SK-N-SH treated with all-trans-retinoic acid at 6 μM for 48 hours (cell line): ENCODE data around the gene TAS2R30.
"Not testable (repeated sequence)": the region's sequence is repeated elsewhere in the genome, so short reads cannot be mapped to it uniquely, and the experiment has no call there.

ENCODE experiments used
- ATAC-seq: fragments of 200-7000 bp; cut with Tn5 transposase; 3 replicates; pipeline ENCODE4 v1.9.1; 2020; ENCODE audit warnings: mild to moderate bottlenecking, moderate library complexity
- ARNTL ChIP-seq: fragments of 450-650 bp; formaldehyde crosslinking; IDR thresholded peaks from 2 replicates; pipeline ENCODE4 v1.5.0; 2020; ENCODE audit warnings: low read depth, mild to moderate bottlenecking, moderate library complexity, borderline replicate concordance
- BACH2 ChIP-seq: fragments of 250-450 bp; sonication (Bioruptor Pico); IDR thresholded peaks from 2 replicates; pipeline ENCODE4 v1.9.0; 2021; ENCODE audit warnings: mild to moderate bottlenecking, borderline replicate concordance
- CSDC2 ChIP-seq: fragments of 250-450 bp; sonication (Bioruptor Pico); IDR thresholded peaks from 2 replicates; pipeline ENCODE4 v1.5.0; 2020; ENCODE audit warnings: mild to moderate bottlenecking, moderate library complexity
- ESRRG ChIP-seq: fragments of 250-450 bp; sonication (Bioruptor Pico); IDR thresholded peaks from 2 replicates; pipeline ENCODE4 v1.6.1; 2021; ENCODE audit warnings: mild to moderate bottlenecking
- GLIS3 ChIP-seq: fragments of 250-450 bp; sonication (Bioruptor Pico); IDR thresholded peaks from 2 replicates; pipeline ENCODE4 v1.5.0; 2020; ENCODE audit warnings: mild to moderate bottlenecking, moderate library complexity
- ISL1 ChIP-seq: fragments of 250-450 bp; sonication (Bioruptor Pico); IDR thresholded peaks from 2 replicates; pipeline ENCODE4 v2.1.2; 2022; ENCODE audit warnings: mild to moderate bottlenecking, moderate library complexity
- OSR1 ChIP-seq: fragments of 250-450 bp; sonication (Bioruptor Pico); IDR thresholded peaks from 2 replicates; pipeline ENCODE4 v1.8.0; 2022; ENCODE audit warnings: moderate library complexity, mild to moderate bottlenecking, inconsistent platforms
- PATZ1 ChIP-seq: fragments of 250-450 bp; sonication (Bioruptor Pico); IDR thresholded peaks from 2 replicates; pipeline ENCODE4 v1.8.0; 2020; ENCODE audit warnings: mild to moderate bottlenecking, moderate library complexity, borderline replicate concordance
- POU6F1 ChIP-seq: fragments of 250-450 bp; sonication (Bioruptor Pico); IDR thresholded peaks from 2 replicates; pipeline ENCODE4 v1.8.0; 2021; ENCODE audit warnings: low read depth, mild to moderate bottlenecking, moderate library complexity, borderline replicate concordance
- PPARA ChIP-seq: fragments of 250-450 bp; sonication (Bioruptor Pico); IDR thresholded peaks from 2 replicates; pipeline ENCODE4 v1.5.0; 2020; ENCODE audit warnings: mild to moderate bottlenecking, borderline replicate concordance
- RARB ChIP-seq: fragments of 250-450 bp; sonication (Bioruptor Pico); IDR thresholded peaks from 2 replicates; pipeline ENCODE4 v1.8.0; 2021; ENCODE audit warnings: mild to moderate bottlenecking, moderate library complexity
- SNAI2 ChIP-seq: fragments of 250-450 bp; sonication (Bioruptor Pico); IDR thresholded peaks from 2 replicates; pipeline ENCODE4 v1.5.0; 2020; ENCODE audit warnings: mild to moderate bottlenecking, moderate library complexity
- TCF4 ChIP-seq: fragments of 250-450 bp; sonication (Bioruptor Pico); IDR thresholded peaks from 2 replicates; pipeline ENCODE4 v1.8.0; 2021; ENCODE audit warnings: mild to moderate bottlenecking, moderate library complexity, borderline replicate concordance
- TOX ChIP-seq: fragments of 250-450 bp; sonication (Bioruptor Pico); IDR thresholded peaks from 2 replicates; pipeline ENCODE4 v1.8.0; 2021; ENCODE audit warnings: mild to moderate bottlenecking, moderate library complexity, borderline replicate concordance
- ZC3H10 ChIP-seq: fragments of 250-450 bp; sonication (Bioruptor Pico); IDR thresholded peaks from 2 replicates; pipeline ENCODE4 v1.5.1; 2021; ENCODE audit warnings: mild to moderate bottlenecking, moderate library complexity
- ZFP3 ChIP-seq: fragments of 250-450 bp; sonication (Bioruptor Pico); IDR thresholded peaks from 2 replicates; pipeline ENCODE4 v1.5.0; 2020; ENCODE audit warnings: mild to moderate bottlenecking, moderate library complexity
- ZFP30 ChIP-seq: fragments of 450-650 bp; formaldehyde crosslinking; IDR thresholded peaks from 2 replicates; pipeline ENCODE4 v1.5.0; 2022; ENCODE audit warnings: mild to moderate bottlenecking, moderate library complexity
- ZNF565 ChIP-seq: fragments of 450-650 bp; formaldehyde crosslinking; conservative IDR thresholded peaks from 2 replicates; pipeline ENCODE4 v1.5.0; 2020; ENCODE audit warnings: low read depth, mild to moderate bottlenecking, moderate library complexity
- ZNF70 ChIP-seq: fragments of 450-650 bp; formaldehyde crosslinking; IDR thresholded peaks from 2 replicates; pipeline ENCODE4 v1.5.0; 2020; ENCODE audit warnings: mild to moderate bottlenecking, moderate library complexity
- ZNF8 ChIP-seq: fragments of 450-650 bp; formaldehyde crosslinking; IDR thresholded peaks from 2 replicates; pipeline ENCODE4 v1.5.0; 2020; ENCODE audit warnings: mild to moderate bottlenecking, moderate library complexity
- TF ChIP-seq, protein P1 (sequence below): fragments of 250-450 bp; sonication (Bioruptor Pico); IDR thresholded peaks from 2 replicates; pipeline ENCODE4 v1.5.1; 2021; ENCODE audit warnings: mild to moderate bottlenecking, moderate library complexity
- TF ChIP-seq, protein P2 (sequence below): fragments of 250-450 bp; sonication (Bioruptor Pico); IDR thresholded peaks from 2 replicates; pipeline ENCODE4 v1.5.1; 2020; ENCODE audit warnings: low read depth, mild to moderate bottlenecking, moderate library complexity

TAS2R30 gene

DNA sequence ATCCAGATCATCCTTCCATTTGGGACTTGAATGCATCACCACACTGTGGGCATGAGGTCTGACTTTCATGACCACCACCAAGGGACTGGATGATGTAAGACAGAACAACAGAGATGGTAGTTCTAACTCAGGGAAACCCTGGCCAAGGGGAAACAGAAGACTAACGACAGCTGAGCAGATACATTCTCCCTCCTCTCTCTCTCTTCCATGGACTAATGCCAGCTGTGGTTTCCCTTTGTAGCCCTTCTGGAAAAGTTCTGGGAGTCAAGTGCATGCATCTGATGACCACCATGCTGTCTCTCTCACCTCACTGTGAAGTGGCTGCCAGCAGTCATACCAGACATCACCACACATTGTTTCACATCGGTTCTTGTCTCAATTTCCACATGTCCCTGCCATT is 3.4 kb downstream of the TAS2R30 start:
- ATAC-seq, result no peak
- TF ChIP-seq ESRRG (no peak), SNAI2 (CRISPR knock-in tag) (no peak), ARNTL (CRISPR knock-in tag) (no peak), ZFP30 (no peak), ZNF70 (CRISPR knock-in tag) (no peak), ZNF565 (no peak), PATZ1 (CRISPR knock-in tag) (no peak), ZFP3 (CRISPR knock-in tag) (no peak), POU6F1 (no peak), ISL1 (CRISPR knock-in tag) (no peak), RARB (CRISPR knock-in tag) (no peak), OSR1 (CRISPR knock-in tag) (no peak), TCF4 (no peak), BACH2 (CRISPR knock-in tag) (no peak), CSDC2 (CRISPR knock-in tag) (no peak), TOX (CRISPR knock-in tag) (no peak)
- TF ChIP-seq, protein P1, sequence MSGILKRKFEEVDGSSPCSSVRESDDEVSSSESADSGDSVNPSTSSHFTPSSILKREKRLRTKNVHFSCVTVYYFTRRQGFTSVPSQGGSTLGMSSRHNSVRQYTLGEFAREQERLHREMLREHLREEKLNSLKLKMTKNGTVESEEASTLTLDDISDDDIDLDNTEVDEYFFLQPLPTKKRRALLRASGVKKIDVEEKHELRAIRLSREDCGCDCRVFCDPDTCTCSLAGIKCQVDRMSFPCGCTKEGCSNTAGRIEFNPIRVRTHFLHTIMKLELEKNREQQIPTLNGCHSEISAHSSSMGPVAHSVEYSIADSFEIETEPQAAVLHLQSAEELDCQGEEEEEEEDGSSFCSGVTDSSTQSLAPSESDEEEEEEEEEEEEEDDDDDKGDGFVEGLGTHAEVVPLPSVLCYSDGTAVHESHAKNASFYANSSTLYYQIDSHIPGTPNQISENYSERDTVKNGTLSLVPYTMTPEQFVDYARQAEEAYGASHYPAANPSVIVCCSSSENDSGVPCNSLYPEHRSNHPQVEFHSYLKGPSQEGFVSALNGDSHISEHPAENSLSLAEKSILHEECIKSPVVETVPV (CRISPR knock-in tag), result no peak

DNA sequence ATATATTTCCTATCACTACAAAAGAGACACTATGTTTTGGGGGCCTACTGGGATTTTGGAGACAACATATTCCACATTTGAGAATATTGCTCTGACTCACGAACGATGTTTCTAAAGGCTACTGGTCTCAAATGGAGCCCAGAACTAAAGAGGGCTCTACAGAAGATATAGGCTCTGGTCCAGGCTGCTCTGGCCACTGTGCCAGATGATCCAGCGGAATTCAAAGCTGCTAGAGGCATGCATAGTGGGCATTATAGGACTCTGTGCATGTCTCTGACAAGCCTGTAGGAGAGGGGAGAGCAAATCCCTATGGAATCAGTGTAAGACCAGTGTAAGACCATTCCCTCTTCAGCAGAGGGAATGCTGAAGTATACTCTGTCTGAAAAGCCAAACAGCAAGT is 4.1 kb downstream of the TAS2R30 start:
- TF ChIP-seq ZFP3 (CRISPR knock-in tag), result no peak
- TF ChIP-seq BACH2 (CRISPR knock-in tag), result no peak
- TF ChIP-seq PATZ1 (CRISPR knock-in tag), result no peak
- TF ChIP-seq GLIS3 (CRISPR knock-in tag), result no peak
- TF ChIP-seq, protein P2, sequence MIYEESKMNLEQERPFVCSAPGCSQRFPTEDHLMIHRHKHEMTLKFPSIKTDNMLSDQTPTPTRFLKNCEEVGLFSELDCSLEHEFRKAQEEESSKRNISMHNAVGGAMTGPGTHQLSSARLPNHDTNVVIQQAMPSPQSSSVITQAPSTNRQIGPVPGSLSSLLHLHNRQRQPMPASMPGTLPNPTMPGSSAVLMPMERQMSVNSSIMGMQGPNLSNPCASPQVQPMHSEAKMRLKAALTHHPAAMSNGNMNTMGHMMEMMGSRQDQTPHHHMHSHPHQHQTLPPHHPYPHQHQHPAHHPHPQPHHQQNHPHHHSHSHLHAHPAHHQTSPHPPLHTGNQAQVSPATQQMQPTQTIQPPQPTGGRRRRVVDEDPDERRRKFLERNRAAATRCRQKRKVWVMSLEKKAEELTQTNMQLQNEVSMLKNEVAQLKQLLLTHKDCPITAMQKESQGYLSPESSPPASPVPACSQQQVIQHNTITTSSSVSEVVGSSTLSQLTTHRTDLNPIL, result no peak
- TF ChIP-seq CSDC2 (CRISPR knock-in tag), result no peak
- TF ChIP-seq ZNF565, result no peak
- TF ChIP-seq PPARA (CRISPR knock-in tag), result no peak
- TF ChIP-seq ZNF70 (CRISPR knock-in tag), result no peak
- TF ChIP-seq ZC3H10 (CRISPR knock-in tag), result no peak
- no peak for TF ChIP-seq ZNF8 (CRISPR knock-in tag)
- no peak for TF ChIP-seq ZFP30
- ATAC-seq, result no peak

- ATAC-seq, result not testable (repeated sequence)
These were observed 20.3 kb downstream of the TAS2R30 start for GRCh38 chr12:11114130-11114529.

GRCh38 chr12:11111213-11111612 is 23.2 kb downstream of the TAS2R30 start:
- not testable (repeated sequence) for ATAC-seq
